ENCODE measurements around the gene ERLIN1.

Gene ERLIN1

DNA sequence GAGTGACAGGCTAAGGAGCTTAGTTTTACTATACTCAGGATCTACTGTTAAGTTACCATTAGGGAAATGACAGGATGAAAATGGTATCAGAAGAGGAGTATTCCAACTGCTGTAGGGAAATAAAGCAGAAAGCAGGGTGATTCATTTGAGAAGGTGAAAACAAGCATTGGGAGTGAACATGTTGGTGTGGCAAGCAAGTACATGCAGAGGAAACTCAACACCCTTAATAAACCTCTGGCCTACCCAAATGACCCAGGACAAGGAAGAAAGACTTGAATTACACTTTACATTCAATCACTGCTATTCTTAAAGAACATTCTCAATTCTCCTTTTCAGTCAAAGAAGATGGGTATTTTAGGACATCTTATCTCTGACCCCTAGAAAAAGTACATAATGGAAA is 28.7 kb downstream of the ERLIN1 start:
- DNase-seq (ENCODE audit: extremely low read depth, low read depth), result no peak
- TF ChIP-seq, protein P1, sequence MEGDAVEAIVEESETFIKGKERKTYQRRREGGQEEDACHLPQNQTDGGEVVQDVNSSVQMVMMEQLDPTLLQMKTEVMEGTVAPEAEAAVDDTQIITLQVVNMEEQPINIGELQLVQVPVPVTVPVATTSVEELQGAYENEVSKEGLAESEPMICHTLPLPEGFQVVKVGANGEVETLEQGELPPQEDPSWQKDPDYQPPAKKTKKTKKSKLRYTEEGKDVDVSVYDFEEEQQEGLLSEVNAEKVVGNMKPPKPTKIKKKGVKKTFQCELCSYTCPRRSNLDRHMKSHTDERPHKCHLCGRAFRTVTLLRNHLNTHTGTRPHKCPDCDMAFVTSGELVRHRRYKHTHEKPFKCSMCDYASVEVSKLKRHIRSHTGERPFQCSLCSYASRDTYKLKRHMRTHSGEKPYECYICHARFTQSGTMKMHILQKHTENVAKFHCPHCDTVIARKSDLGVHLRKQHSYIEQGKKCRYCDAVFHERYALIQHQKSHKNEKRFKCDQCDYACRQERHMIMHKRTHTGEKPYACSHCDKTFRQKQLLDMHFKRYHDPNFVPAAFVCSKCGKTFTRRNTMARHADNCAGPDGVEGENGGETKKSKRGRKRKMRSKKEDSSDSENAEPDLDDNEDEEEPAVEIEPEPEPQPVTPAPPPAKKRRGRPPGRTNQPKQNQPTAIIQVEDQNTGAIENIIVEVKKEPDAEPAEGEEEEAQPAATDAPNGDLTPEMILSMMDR (IDR thresholded peaks at IDR 0.05; ENCODE audit: low read depth, low read length), result no peak

DNA sequence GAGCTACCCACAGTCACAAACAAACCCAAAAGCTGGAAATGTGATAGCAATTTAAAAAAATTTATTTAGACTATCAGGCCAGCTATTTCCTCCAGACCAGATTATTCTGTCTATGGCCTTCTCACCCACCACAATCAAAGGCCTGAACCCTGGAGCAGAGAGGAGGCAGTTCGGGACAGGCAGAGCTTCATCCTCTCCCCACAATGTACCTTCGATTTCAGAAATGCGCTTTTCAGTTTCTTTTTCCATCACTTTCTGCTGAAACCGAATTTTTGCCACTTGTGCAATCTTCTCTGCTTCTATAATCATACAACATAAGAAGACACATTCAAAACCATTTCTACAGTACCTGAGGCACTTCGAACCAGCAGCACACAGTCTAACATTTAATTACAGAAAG is 29.9 kb downstream of the ERLIN1 start:
- TF ChIP-seq, protein P1 (IDR thresholded peaks at IDR 0.05; ENCODE audit: low read depth, low read length), result no peak
- no peak for DNase-seq (ENCODE audit: extremely low read depth, low read depth)

DNA sequence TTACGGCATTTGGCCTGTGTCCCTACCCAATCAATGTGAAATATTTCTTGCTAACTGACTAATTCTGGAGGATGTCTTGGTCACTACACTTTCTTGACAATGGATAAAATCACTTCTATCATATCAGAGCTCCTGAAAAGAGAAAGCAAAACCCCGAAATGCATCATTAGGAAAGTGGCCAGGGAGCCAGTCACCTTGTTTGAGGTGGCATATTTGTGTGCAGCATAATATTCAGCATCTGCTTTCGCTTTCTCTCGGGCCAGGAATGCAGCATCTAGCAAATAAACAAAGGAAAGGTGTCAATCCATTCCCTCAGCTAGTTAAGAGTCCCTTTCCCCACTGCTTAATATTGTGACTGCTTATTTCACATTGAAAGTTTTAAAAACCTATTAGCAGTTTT is 31.2 kb downstream of the ERLIN1 start:
- TF ChIP-seq, protein P1 (IDR thresholded peaks at IDR 0.05; ENCODE audit: low read depth, low read length), result no peak
- no peak for DNase-seq (ENCODE audit: extremely low read depth, low read depth)

DNA sequence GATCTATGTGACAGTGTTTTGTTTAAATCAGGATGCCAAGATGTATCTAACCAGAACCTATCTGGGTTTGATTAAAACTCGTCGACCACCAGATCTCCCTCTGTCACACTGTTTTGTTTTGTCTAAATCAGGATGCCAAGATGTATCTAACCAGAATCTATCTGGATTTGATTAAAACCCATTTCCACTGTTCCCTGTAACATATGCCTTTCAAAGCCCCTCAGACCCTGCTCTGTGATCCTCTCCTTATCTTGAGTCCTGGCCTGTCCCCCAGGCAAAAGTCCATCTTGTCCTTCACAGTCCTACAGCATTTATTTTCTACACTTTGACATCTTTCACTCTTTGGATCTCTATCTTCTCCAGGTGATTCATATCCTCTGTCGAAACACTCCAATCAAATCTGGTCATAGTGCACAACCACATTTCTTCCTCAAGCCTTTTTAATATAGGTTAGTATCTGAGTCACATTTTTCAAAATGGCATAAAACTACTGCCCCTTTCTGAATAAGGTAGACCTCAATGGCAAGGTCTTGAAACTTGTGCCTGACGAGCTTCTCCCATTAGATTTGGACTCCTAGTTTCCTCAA is 32.5 kb downstream of the ERLIN1 start:
- DNase-seq (ENCODE audit: extremely low read depth, low read depth), result no peak
- TF ChIP-seq, protein P1 (IDR thresholded peaks at IDR 0.05; ENCODE audit: low read depth, low read length), result no peak

DNA sequence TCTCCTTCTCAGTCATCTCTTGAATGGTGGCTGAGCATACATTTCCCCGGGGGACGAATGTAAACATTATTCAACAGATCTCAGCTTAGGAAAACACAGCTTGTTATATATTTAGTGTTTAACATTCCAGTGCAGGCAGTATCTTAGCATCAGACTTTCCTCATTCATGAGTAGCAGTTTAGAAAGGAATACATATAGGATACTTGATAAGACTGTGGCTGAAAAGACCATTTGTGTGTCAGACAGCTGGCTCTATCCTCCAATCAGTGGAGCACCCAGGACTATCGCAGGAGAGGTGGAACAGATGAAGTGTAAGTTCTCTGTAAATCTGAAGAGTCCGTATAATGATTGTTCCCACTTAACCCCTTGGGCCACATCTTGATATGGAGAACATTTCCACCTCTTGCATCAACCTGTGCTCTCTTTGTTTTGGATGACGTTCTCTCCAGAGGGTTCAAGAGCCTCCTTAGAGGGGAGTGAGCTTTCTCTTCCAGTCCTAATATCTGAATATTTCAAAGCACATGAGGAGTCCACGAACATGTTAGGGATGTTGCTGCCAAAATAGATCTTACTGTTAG is 34.0 kb downstream of the ERLIN1 start:
- TF ChIP-seq, protein P1 (IDR thresholded peaks at IDR 0.05; ENCODE audit: low read depth, low read length), result no peak
- DNase-seq (ENCODE audit: extremely low read depth, low read depth), result no peak

DNA sequence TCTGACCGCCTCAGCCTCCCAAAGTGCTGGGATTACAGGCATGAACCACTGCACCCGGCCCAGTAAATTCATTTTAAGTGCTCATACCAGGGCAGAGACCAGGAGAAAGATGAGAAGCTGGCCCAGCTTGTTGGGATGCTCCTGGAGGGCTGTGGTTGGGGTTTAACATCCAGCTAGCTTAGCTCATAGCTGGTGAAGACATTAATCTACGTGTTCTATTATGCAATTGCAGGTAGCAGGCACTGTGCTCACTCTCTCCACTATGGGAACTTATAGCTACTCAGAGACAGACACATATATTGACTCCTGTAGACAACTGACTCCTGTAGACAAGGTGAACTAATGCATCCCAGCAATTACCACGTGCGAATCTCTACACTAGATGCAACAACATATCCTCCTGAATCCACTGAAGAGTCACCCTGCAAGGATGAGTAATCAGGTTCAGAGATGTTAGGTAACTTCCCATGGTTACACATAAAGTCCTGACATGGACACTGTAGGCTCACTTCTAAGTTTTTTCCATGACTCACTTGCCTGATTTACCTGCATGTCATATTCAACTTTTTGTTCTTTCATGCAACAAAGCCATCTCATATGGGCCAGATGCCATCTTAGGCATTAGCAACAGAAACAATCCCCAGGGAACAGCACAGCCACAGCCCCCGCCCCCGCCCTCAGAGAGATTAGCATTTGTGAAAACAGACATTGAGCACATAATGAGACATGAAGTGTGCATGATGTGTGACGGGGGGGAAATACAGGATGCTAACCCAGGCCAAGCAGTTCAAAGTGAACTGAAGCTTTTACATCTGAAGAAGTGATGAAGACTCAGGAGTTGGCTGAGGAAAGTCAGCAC is 37.2 kb downstream of the ERLIN1 start:
- DNase-seq (ENCODE audit: extremely low read depth, low read depth), result no peak
- TF ChIP-seq, protein P1 (IDR thresholded peaks at IDR 0.05; ENCODE audit: low read depth, low read length), result no peak

Data from AG09319 (cell line).